A673 (cell line): Measurements from ENCODE around the gene CSRP3. TPM values are rescaled to one million over a fixed set of nuclear protein-coding genes. Genes with fewer than 3 reads are reported as not detected.

ENCODE experiments used
- BruUV-seq: library from RNA; stranded (reverse); fragments of 400-500 nt; replicated peaks from 2 replicates; lab custom pipeline; 2021; lab: Mats Ljungman, UMichigan
- CTCF ChIA-PET: fragments of 300-600 bp; sonication (Branson Sonifier 250); formaldehyde crosslinking; loops from one replicate; lab custom pipeline; 2022; ENCODE audit warnings: antibody characterized with exemption; lab: Charles Lee
- POLR2A ChIA-PET: fragments of 300-600 bp; sonication (Branson Sonifier 250); formaldehyde crosslinking; loops from one replicate; lab custom pipeline; 2022; ENCODE audit warnings: antibody characterized with exemption; ENCODE audit not compliant: low non-redundant PET; lab: Charles Lee
- DNase-seq: peaks from one replicate; pipeline ENCODE4 v3.0.0-alpha.2; 2015; ENCODE audit warnings: low spot score
- H3K27ac ChIP-seq: fragments of 200-600 bp; sonication (generic); 2 replicates; pipeline ENCODE4 v1.5.1; 2016; ENCODE audit warnings: mixed run types, low read depth, mild to moderate bottlenecking, mixed read lengths, antibody characterized with exemption, low read length; ENCODE audit not compliant: poor library complexity, severe bottlenecking
- H3K27me3 ChIP-seq: fragments of 200-600 bp; sonication (generic); replicated peaks from 2 replicates; pipeline ENCODE4 v1.6.1; 2017; ENCODE audit warnings: mixed run types, low read depth, mild to moderate bottlenecking, mixed read lengths, antibody characterized with exemption, low read length; ENCODE audit not compliant: insufficient read depth, poor library complexity
- H3K36me3 ChIP-seq: fragments of 200-600 bp; sonication (generic); 2 replicates; pipeline ENCODE4 v1.6.1; 2016; ENCODE audit warnings: mixed run types, mild to moderate bottlenecking, mixed read lengths, antibody characterized with exemption, low read length; ENCODE audit not compliant: insufficient read depth, poor library complexity, severe bottlenecking
- H3K4me1 ChIP-seq: fragments of 200-600 bp; sonication (generic); 2 replicates; pipeline ENCODE4 v1.6.1; 2017; ENCODE audit warnings: mixed run types, mild to moderate bottlenecking, mixed read lengths, antibody characterized with exemption, low read length; ENCODE audit not compliant: insufficient read depth, poor library complexity, severe bottlenecking
- H3K4me3 ChIP-seq: fragments of 200-600 bp; sonication (generic); 2 replicates; pipeline ENCODE4 v1.5.1; 2016; ENCODE audit warnings: low read depth, mixed run types, mild to moderate bottlenecking, mixed read lengths, low read length; ENCODE audit not compliant: poor library complexity, severe bottlenecking
- H3K9me3 ChIP-seq: fragments of 200-600 bp; sonication (generic); 2 replicates; pipeline ENCODE4 v1.6.1; 2016; ENCODE audit warnings: mixed run types, low read depth, mild to moderate bottlenecking, mixed read lengths, antibody characterized with exemption, low read length; ENCODE audit not compliant: poor library complexity, severe bottlenecking
- EZH2 ChIP-seq: fragments of 200-600 bp; sonication (generic); IDR thresholded peaks from 2 replicates; pipeline ENCODE4 v1.6.1; 2017; ENCODE audit warnings: borderline replicate concordance, low read depth, mild to moderate bottlenecking, mixed read lengths, antibody characterized with exemption, low read length; ENCODE audit not compliant: poor library complexity, severe bottlenecking
- intact Hi-C: fragments of 100-400 bp; cut with micrococcal nuclease; formaldehyde crosslinking; loops from one replicate; pipeline ENCODE4 v1.10.0; 2022; ENCODE audit not compliant: unreplicated experiment
- total RNA-seq: library from RNA; stranded (reverse); gene quantifications from 2 replicates; pipeline ENCODE4 v1.2.3, GENCODE V29; 2021
- TF ChIP-seq, protein P1 (sequence below): fragments of 300-800, 200-600 bp; sonication (generic); conservative IDR thresholded peaks from 2 replicates; pipeline ENCODE4 v1.5.1; 2017; ENCODE audit warnings: low read depth, mild to moderate bottlenecking, antibody characterized with exemption, low read length, moderate library complexity, mixed read lengths

CSRP3 gene
- total RNA-seq, 1 experiment from 2014 or later, result not detected

DNA sequence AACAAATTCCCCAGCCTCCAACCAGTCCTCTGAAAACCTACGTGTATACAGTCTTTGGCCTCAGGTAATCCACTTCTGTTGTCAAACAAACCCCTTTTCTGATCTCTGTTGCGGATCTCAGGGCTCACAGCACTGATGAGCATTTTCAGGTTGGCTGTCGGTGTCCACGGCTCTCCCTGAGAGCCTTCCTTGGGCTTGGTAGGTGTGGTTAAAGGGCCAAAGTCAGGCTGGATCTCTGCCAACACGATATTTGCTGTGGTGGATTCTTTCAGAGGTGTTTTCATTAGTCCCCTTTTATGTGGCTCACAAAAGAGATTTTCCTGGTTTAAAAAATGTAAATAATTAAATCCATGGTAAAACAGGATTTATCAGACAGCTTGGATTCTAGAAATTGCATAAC lies 36.0 kb upstream of the CSRP3 start:
- intact Hi-C loops, result no loop called here
- H3K27ac ChIP-seq, result no peak overlapping the region
- POLR2A ChIA-PET, result no interaction called here

DNA sequence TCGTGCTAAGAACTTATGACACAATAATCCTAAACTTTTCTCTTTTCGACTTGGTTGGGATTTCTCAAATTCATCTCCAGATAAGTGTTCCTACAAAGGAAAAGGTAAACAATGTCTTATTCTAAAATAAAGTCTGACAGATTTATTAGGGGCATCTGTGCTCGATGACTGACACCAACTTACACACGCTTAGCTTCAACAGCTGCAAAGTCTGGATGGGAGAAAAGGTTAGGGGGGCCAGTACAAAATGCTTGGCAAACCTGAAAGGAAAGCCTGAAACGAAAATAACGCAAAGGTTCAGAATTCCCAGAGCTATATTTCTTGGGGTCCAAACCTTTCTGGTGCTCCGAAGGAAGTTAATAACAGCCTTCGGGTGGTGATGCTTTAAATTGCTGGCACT lies 35.6 kb upstream of the CSRP3 start:
- Histone ChIP-seq H3K27me3 (no peaks in the 10 kb centered on the region), H3K4me1 (peaks cover 11% of the 10 kb centered on the region), H3K36me3 (peaks cover 33% of the 10 kb centered on the region), H3K9me3 (no peaks in the 10 kb centered on the region), H3K27ac (no peak overlapping the region), H3K4me3 (no peak overlapping the region)
- ChIA-PET CTCF (no interaction called here), POLR2A (no interaction called here)
- BruUV-seq, result no TSS peak
- intact Hi-C loops, result no loop called here
- no peak for DNase-seq
- TF ChIP-seq, protein P1, sequence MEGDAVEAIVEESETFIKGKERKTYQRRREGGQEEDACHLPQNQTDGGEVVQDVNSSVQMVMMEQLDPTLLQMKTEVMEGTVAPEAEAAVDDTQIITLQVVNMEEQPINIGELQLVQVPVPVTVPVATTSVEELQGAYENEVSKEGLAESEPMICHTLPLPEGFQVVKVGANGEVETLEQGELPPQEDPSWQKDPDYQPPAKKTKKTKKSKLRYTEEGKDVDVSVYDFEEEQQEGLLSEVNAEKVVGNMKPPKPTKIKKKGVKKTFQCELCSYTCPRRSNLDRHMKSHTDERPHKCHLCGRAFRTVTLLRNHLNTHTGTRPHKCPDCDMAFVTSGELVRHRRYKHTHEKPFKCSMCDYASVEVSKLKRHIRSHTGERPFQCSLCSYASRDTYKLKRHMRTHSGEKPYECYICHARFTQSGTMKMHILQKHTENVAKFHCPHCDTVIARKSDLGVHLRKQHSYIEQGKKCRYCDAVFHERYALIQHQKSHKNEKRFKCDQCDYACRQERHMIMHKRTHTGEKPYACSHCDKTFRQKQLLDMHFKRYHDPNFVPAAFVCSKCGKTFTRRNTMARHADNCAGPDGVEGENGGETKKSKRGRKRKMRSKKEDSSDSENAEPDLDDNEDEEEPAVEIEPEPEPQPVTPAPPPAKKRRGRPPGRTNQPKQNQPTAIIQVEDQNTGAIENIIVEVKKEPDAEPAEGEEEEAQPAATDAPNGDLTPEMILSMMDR, result no peak
- no peak for TF ChIP-seq EZH2

More for the DNA sequence above, 36.0 kb upstream of the CSRP3 start:
- no peaks in the 10 kb centered on the region for H3K9me3 ChIP-seq
- no peaks in the 10 kb centered on the region for H3K27me3 ChIP-seq
- no peak for DNase-seq
- peaks cover 33% of the 10 kb centered on the region for H3K36me3 ChIP-seq
- H3K4me3 ChIP-seq, result no peak overlapping the region
- CTCF ChIA-PET, result no interaction called here
- BruUV-seq, result no TSS peak
- no peak for TF ChIP-seq EZH2
- TF ChIP-seq, protein P1, result no peak
- H3K4me1 ChIP-seq, result peaks cover 11% of the 10 kb centered on the region

DNA sequence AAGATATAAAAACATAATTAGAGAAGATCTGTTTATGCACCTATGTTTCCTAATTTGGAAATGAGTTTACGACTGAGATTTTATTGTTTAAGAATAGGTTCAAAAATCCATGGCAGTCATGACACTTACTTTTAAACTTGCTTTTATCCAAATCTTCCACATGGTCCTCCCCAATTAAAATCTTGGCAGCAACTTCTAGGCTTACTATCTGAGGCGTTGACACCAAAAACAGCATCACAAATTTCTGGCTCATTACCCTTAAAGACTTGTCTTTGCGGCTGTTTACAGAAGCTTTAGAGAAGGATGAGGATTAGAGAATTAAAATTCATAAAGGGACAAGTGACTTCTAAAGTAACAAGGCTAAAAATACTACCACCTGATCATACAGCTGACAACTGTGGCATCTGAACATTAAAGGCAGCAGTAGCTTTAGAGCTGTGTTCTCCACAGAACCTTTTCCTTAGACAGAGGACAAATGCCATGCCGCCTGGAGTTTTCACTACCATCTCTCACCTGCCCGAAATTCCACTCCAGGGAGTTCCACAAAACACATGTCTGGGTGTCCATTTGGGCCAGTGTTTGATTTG lies 32.5 kb upstream of the CSRP3 start:
- no peak for DNase-seq
- intact Hi-C loops, result no loop called here
- no peak overlapping the region for H3K27ac ChIP-seq
- POLR2A ChIA-PET, result no interaction called here
- TF ChIP-seq EZH2, result no peak
- TF ChIP-seq, protein P1, result no peak
- peaks cover 10% of the 10 kb centered on the region for H3K4me1 ChIP-seq
- peaks cover 36% of the 10 kb centered on the region for H3K36me3 ChIP-seq
- CTCF ChIA-PET, result no interaction called here
- H3K9me3 ChIP-seq, result no peaks in the 10 kb centered on the region
- H3K27me3 ChIP-seq, result no peaks in the 10 kb centered on the region
- no peak overlapping the region for H3K4me3 ChIP-seq
- BruUV-seq, result no TSS peak
